Measurements from ENCODE around the gene EEFSEC.

GRCh38 chr3:128307781-128308469 is 154.6 kb downstream of the EEFSEC start:
- TF ChIP-seq CTCF (IDR thresholded peaks at IDR 0.05; ENCODE audit: insufficient read depth, low read depth, low read length) (no peak), EZH2 (IDR thresholded peaks at IDR 0.05; ENCODE audit: insufficient read depth, low read length) (no peak)
